ENCODE data around the gene AURKAIP1. TPM values are rescaled to one million over a fixed set of nuclear protein-coding genes. Genes with fewer than 3 reads are reported as not detected.
A peak's percentile ranks its signal among the peaks of the same experiment; 100 is the strongest.

Gene AURKAIP1
- total and polyA plus RNA-seq, 8 donors = 50.9 to 281 (median 140) TPM

GRCh38 chr1:1327291-1327690 is 47.7 kb downstream of the AURKAIP1 start:
- Histone ChIP-seq H3K36me3 (peaks cover 16 to 36% (median 25%) of the 10 kb centered on the region in 4 donors), H3K4me3 (no peak overlapping the region), H3K9me3 (no peaks in the 10 kb centered on the region), H3K4me1 (peaks cover 29 to 64% (median 60%) of the 10 kb centered on the region in 4 donors), H3K27ac (no peak overlapping the region), H3K27me3 (no peaks in the 10 kb centered on the region)
- intact Hi-C loops (cut with DNase I; ENCODE audit: low total_unique reads) = no loop called here
- WGBS, 5 donors = 87 to 92% (median 91%) methylated on average over 38 to 40 of the region's 40 CpGs
- no peak for DNase-seq
- no peak for TF ChIP-seq POLR2A (IDR thresholded peaks at IDR 0.05)

- peak overlapping the region; percentile 97 to 99 (median 98) for H3K4me3 ChIP-seq
- no peaks in the 10 kb centered on the region for H3K9me3 ChIP-seq
- 47 to 62% (median 59%) methylated on average over 8 of the region's 8 CpGs for WGBS, 5 donors
- DNase-seq = no peak
- intact Hi-C loops (cut with DNase I; ENCODE audit: low total_unique reads) = no loop called here
- peaks cover 41 to 65% (median 60%) of the 10 kb centered on the region in 4 donors for H3K4me1 ChIP-seq
- peaks cover 16 to 45% (median 31%) of the 10 kb centered on the region in 4 donors for H3K36me3 ChIP-seq
- H3K27ac ChIP-seq = peak overlapping the region; percentile 86 to 96 (median 90)
- TF ChIP-seq EP300 (IDR thresholded peaks at IDR 0.05) (no peak), POLR2A (IDR thresholded peaks at IDR 0.05) (no peak), CTCF (IDR thresholded peaks at IDR 0.05) (no peak), POLR2AphosphoS5 (IDR thresholded peaks at IDR 0.05) (no peak)
- H3K27me3 ChIP-seq = no peaks in the 10 kb centered on the region
Observed at GRCh38 chr1:1326075-1326605, 48.9 kb downstream of the AURKAIP1 start.

- WGBS, 5 donors = 15 to 39% (median 32%) methylated on average over 12 to 16 of the region's 16 CpGs
- Histone ChIP-seq H3K36me3 (peaks cover 16 to 52% (median 38%) of the 10 kb centered on the region in 4 donors), H3K9me3 (no peaks in the 10 kb centered on the region), H3K27me3 (no peaks in the 10 kb centered on the region), H3K4me1 (peaks cover 40 to 64% (median 60%) of the 10 kb centered on the region in 4 donors), H3K27ac (peak overlapping the region; percentile 86 to 96 (median 90)), H3K4me3 (peak overlapping the region; percentile 97 to 99 (median 98))
- peak in 1 of 2 donors; percentile 80 for DNase-seq
- TF ChIP-seq POLR2A (IDR thresholded peaks at IDR 0.05) = no peak
- TF ChIP-seq POLR2AphosphoS5 (IDR thresholded peaks at IDR 0.05) = peak in 1 of 3 donors; percentile 3
- intact Hi-C loops (cut with DNase I; ENCODE audit: low total_unique reads) = no loop called here
Observed at GRCh38 chr1:1325288-1326074, 49.5 kb downstream of the AURKAIP1 start.

- Histone ChIP-seq H3K9me3 (no peaks in the 10 kb centered on the region), H3K27ac (peak within 1 kb of the TSS; percentile 86 to 96 (median 90)), H3K4me3 (peak within 1 kb of the TSS; percentile 97 to 99 (median 98)), H3K4me1 (peaks cover 39 to 63% (median 62%) of the 10 kb centered on the region in 4 donors), H3K27me3 (no peaks in the 10 kb centered on the region), H3K36me3 (peaks cover 17 to 59% (median 46%) of the 10 kb centered on the region in 4 donors)
- TF ChIP-seq CTCF (IDR thresholded peaks at IDR 0.05) (no peak), POLR2A (IDR thresholded peaks at IDR 0.05) (peak in 1 of 4 donors; percentile 18), POLR2AphosphoS5 (IDR thresholded peaks at IDR 0.05) (peak; percentile 88 to 91 (median 89)), EP300 (IDR thresholded peaks at IDR 0.05) (no peak)
- WGBS, 5 donors = 0 to 2% (median 0%) methylated on average over 2 to 81 of the region's 84 CpGs; no CpG with 5 or more reads in 1 of the 5 donors
- DNase-seq = peak; percentile 95 to 98
- intact Hi-C loops (cut with DNase I; ENCODE audit: low total_unique reads) = no loop called here
Observed at GRCh38 chr1:1324524-1325287, 50.3 kb downstream of the AURKAIP1 start, which contains the start of the genes CPTP and INTS11. CPTP (plus strand) TSS chr1:1324802; CDS start chr1:1326911, 2,109 bp downstream. INTS11 (minus strand) TSS chr1:1324660; CDS start chr1:1324608, 52 bp downstream.

- Histone ChIP-seq H3K4me3 (peak overlapping the region; percentile 97 to 99 (median 98)), H3K4me1 (peaks cover 40 to 67% (median 65%) of the 10 kb centered on the region in 4 donors), H3K36me3 (peaks cover 21 to 64% (median 52%) of the 10 kb centered on the region in 4 donors), H3K9me3 (no peaks in the 10 kb centered on the region), H3K27ac (peak overlapping the region; percentile 82 to 96 (median 89)), H3K27me3 (no peaks in the 10 kb centered on the region)
- DNase-seq = no peak
- intact Hi-C loops (cut with DNase I; ENCODE audit: low total_unique reads) = no loop called here
- TF ChIP-seq EP300 (IDR thresholded peaks at IDR 0.05) (no peak), CTCF (IDR thresholded peaks at IDR 0.05) (no peak), POLR2AphosphoS5 (IDR thresholded peaks at IDR 0.05) (no peak), POLR2A (IDR thresholded peaks at IDR 0.05) (no peak)
- WGBS, 5 donors = 0 to 1% (median 0%) methylated on average over 1 to 40 of the region's 41 CpGs
Observed at GRCh38 chr1:1324084-1324523, 50.9 kb downstream of the AURKAIP1 start.

Measured in stomach (tissue), 9 donors.